Stimulated activated CD8-positive, alpha-beta memory T cell treated with anti-CD3 and anti-CD28 coated beads, Interleukin-15, amount 100 ng/mL, for 4 hours (primary cell): Measurements from ENCODE around the gene PEX12.
"Not testable (repeated sequence)": the region's sequence is repeated elsewhere in the genome, so short reads cannot be mapped to it uniquely, and the experiment has no call there.

Source experiments
- DNase-seq, 2 donors: peaks; one replicate each; pipeline ENCODE4 v3.0.0-alpha.2; 2020; ENCODE audit warnings: low read depth in 2 of 2

The PEX12 gene

GRCh38 chr17:35578197-35578928 lies at the start of gene PEX12:
Gene PEX12 (minus strand): TSS chr17:35578571. CDS start chr17:35578021, 550 bp downstream.
- peak; percentile 71 to 80 for DNase-seq

GRCh38 chr17:35627417-35627816 lies 49.0 kb upstream of the PEX12 start:
- DNase-seq: no peak

DNA sequence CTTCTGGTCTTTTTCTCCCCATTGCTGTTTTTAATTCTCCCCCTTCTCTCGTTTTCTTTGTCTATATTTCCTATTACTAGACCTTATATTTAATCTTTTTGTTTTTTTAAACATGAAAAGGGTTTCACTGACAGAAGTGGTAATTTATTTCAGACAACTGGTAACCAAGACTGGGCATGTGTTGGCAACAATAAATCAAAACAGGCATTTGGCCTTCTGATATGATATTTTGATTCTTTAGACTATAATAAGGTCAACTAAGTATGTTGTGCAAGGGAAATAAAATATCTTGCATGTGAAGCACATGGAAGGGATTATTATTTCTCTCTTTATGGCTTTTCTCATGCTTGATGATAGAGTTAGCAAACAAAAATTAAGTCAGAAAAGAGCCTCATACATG lies 43.4 kb upstream of the PEX12 start:
- DNase-seq: no peak

DNA sequence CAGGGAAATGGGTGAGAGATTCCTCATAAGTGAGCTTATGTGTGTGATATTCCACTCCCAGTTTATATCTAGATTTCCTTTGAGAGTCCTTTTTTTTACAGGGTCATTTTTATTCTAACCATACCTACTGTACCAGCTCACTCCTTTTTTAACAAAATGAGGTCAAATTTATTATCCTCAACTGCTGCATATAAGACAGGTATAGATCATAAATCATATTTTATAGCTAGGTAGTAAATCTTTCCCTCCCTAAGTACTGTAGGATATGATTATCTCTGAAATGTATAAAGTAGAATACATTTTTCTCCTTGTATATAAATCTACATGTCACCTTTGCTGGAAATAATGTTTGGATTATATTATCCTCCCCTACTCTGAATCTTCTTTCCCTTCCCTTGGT lies 40.3 kb upstream of the PEX12 start:
- DNase-seq: no peak

GRCh38 chr17:35617505-35617904 lies 39.1 kb upstream of the PEX12 start:
- no peak for DNase-seq

- DNase-seq: no peak
Measured at GRCh38 chr17:35616536-35616935, 38.2 kb upstream of the PEX12 start.

DNA sequence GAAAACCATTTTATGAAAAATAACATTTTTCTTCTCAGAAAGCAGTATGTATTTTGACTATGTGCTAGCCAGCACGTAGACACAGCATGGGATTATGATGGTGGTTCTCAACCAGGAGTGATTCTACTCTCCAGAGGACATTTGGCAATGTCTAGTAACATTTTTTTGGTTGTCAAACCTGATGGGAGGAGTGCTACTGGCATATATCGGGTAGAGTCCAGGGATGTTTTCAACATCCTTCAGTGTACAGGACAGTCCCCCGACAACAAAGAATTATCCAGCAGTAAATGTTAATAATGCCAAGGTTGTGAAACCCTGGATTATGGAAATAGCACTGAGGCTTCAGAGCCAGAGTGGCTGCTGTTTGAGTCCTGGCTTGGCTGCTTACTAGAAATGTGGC lies 36.4 kb upstream of the PEX12 start:
- DNase-seq: no peak

- no peak for DNase-seq
Measured at GRCh38 chr17:35612924-35613521, 34.7 kb upstream of the PEX12 start.

DNA sequence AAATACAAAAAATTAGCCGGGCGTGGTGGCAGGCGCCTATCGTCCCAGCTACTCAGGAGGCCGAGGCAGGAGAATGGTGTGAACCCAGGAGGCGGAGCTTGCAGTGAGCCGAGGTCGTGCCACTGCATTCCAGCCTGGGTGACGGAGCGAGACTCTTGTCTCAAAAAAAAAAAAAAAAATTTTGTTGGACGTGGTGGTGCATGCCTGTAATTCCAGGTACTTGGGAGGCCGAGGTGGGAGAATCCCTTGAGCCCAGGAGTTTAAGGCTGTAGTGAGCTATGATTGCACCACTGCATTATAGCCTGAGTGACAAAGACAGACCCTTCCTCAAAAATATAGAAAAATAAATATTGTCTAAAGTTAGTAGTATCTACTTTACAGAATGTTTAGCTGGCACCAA lies 32.4 kb upstream of the PEX12 start:
- not testable (repeated sequence) for DNase-seq

DNA sequence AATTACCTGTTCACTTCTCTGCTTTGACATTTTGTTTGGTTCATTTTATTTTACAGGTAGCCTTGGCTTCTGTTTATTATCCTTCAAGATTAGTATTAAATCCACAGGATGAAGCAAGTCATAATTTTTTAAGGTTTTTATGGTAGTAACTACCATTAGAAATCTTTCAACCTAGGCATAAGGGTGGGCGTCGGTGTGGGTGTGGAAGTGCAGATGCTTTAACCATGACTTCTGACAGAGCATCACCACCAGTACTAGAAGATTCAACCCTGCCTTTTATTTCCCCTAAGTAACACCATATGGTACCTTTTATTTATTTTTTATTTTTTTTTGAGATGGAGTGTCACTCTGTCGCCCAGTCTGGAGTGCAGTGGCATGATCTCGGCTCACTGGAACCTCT lies 31.5 kb upstream of the PEX12 start:
- no peak for DNase-seq

- DNase-seq: no peak
Measured at GRCh38 chr17:35607239-35607847, 29.0 kb upstream of the PEX12 start.

- DNase-seq: no peak
Measured at GRCh38 chr17:35605678-35606077, 27.3 kb upstream of the PEX12 start.

DNA sequence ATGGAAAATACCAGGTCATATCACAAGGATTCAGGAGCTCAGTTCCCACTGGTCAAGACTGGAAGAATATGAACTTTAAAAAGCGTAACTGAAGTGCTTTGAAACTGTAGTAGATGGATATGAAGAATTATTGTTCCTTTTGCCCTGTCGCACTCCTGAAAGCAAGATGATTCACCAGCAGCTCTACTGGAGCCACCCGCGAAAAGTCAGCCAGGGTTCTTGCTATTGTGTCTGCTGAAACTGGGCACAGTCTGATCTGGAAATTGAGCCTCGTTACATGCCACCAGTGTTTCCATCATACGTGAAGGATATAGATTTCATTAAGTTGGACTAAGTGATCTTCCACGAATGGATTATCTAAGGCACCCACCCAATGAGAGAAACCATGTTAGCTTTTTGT lies 25.3 kb upstream of the PEX12 start:
- no peak for DNase-seq

DNA sequence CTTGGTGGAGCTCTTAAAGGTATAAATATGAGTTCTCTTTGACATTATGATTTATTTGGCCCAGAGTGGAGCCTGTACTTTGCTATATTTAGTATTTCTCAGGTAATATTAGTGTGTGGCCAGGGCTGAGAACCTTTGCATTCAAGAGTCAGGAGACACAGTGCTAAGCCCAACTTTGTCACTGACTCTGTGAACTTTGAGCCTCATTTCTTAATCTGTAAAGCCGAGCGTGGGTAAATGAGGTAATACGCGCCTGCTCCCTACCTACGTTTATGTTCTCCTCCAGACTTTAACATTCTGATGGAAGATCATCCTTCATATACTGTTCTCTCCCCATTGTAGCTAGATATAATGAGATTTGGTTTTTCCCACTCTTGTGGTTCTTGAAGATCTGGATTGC lies 19.2 kb upstream of the PEX12 start:
- DNase-seq: no peak

GRCh38 chr17:35596530-35597233 lies 18.3 kb upstream of the PEX12 start:
- DNase-seq: no peak

DNA sequence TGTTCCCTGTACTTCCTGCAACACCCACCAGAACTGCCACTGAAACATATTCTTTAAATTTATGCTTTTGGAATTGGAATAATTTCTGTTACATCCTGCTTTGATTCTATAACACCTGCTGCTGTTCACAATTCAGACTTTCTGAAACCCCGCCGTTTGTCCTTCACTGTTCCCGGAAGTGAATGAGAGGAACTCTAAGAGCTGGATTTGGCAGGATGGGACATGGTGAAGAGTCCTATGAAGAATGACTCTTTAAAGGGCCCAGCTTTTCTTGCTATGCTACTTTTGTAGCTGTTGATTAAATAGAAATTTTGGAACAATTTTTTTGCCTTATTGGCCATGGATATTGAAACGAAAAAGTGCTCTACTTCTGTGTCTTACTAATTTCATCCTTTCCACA lies 17.7 kb upstream of the PEX12 start:
- DNase-seq: no peak

DNA sequence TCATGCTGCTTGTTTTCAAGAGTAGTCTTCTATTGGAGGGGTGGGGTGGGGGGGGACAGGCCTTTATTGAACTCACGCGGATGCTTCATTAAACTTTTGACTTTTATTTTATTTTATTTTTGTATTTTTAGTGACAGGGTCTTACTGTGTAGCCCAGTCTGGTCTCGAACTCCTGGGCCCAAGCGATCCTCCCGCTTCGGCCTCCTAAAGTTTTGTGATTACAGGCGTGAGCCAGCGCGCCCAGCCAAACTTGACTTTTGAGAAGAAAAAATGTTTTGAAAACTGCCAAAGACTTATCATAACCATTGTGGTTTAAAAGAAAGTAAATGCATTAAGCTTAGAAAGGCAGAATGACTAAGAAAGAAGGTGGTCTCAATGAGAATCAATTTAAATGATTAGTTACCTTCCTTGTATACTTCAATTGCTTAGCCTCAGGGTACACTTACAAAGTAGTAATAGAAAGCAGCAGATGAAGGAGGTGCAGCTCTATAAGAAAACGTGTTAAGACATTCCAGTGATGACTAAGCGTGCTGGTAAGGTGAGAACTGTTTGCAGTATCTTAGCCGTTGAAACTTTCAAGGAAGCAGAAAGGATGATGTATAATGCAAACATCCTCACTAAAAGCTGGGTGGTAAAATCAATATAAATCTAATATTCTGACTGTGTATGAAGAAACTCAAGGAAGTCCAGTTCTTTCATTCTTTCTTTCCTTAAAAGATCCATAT lies 10.0 kb upstream of the PEX12 start:
- DNase-seq: no peak

DNA sequence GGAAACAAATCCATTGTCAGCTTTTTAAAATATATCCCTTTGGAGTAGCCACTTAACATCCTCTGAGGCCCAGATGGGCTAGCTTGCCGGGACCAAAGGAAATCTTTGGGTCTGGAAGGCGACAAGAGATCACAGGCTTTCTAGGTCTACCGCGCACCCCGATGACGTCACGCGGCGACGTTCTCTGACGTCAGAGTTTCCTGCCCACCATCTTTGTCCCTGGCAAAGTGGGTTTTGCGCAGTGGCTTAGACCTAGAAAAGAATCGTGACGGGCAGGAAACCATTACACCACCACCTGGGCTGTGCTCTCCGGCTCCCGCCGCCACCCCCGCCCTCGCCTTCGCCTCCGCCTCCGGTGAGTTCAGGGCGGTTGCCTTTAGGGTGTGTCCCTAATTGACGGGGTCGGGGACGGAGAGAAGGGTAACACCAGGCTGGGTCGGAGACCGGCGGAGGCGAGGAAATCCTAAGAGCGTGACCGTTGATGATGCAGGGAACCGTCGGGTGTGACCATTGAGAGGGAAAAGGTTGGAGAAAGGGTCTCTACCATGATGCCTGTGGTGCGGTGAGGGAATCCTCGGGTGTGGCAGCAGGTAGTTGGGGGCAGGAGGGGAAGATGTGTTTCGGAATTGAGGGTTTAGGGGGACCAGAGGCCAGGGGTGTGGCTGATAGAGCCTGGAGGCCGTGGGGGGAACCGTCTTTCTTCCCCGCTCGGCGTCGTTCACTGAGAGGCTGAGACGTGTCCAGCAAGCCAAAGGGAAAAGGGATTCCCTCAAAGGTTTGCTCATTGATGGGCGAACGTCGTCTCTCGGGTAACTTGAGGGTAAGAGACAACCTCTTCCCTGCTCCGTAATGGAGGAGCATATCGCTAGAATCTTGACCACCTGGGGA lies 8.9 kb upstream of the PEX12 start, which contains the start of gene AP2B1:
AP2B1 (plus strand) TSS at position 249 of the 888 bp plus-strand sequence. CDS start 6,709 bp downstream, outside the sequence.
- DNase-seq: peak; percentile 90 to 94

DNA sequence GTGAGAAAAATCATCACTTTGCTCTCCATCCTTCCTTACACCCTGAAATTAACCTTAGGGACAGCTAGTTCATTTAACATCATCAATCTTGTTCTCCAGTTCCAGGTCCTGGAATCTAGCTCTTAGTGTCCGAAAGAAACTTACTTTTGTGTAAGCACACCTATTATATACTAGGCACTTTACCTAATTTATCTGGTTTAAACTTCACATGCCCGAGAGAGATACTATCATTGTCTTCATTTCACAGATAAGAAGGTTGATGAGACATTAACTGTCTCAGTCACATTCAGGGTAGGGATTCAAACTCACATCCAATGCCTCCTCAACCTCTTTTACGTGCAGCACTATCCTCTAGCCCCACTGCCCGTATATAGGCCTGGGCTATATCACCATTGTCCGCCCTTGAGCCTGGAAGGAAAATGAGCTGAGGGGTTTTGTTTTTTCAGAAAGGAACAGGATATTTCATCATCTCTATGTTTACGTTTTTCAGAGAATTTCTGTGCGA lies 8.2 kb upstream of the PEX12 start:
- DNase-seq: no peak

DNA sequence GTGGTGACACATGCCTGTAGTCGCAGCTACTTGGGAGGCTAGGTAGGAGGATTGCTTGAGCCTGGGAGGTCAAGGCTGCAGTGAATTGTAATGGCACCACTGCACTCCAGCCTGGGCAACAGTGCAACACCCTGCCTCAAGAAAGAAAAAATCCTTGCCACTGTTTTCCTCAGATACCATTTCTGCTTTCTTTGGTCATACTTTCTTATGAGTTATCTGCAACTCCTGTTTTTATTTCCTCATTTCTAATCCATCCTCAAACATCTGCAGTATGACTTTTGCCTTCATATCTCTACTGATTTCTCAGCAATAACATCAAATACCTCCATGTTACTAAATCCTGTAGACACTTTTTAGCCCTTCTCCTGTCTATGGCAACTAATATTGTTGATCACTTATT lies 5.7 kb upstream of the PEX12 start:
- DNase-seq: no peak
